Measurements from ENCODE around the gene DGKB.

DNA sequence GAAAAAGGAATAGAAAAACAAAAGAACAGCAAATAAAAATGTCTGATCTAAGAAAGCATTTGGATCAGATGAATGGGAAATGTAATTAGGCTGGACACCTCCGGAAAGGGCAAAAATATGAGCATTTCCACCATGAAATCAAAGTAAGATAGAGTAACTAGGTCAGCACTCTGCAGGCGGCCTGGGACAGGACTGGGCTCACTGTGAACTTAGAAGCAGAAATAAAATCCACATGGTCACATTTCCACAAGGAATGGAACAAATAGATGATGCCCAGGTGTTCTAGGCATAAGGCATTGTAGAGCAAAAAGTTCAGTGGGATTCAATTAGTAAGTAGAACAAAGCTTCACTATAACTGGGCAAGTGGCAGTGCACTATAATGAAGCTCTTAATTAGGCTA, 703.2 kb downstream of the DGKB start:
- TF ChIP-seq POLR2A (IDR thresholded peaks at IDR 0.05) (no peak), EP300 (IDR thresholded peaks at IDR 0.05) (no peak)
- TF ChIP-seq, protein P1, sequence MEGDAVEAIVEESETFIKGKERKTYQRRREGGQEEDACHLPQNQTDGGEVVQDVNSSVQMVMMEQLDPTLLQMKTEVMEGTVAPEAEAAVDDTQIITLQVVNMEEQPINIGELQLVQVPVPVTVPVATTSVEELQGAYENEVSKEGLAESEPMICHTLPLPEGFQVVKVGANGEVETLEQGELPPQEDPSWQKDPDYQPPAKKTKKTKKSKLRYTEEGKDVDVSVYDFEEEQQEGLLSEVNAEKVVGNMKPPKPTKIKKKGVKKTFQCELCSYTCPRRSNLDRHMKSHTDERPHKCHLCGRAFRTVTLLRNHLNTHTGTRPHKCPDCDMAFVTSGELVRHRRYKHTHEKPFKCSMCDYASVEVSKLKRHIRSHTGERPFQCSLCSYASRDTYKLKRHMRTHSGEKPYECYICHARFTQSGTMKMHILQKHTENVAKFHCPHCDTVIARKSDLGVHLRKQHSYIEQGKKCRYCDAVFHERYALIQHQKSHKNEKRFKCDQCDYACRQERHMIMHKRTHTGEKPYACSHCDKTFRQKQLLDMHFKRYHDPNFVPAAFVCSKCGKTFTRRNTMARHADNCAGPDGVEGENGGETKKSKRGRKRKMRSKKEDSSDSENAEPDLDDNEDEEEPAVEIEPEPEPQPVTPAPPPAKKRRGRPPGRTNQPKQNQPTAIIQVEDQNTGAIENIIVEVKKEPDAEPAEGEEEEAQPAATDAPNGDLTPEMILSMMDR (IDR thresholded peaks at IDR 0.05), result no peak

Data from ovary (tissue), 3 donors.